ENCODE results near the gene CD247.

CD247 gene

DNA sequence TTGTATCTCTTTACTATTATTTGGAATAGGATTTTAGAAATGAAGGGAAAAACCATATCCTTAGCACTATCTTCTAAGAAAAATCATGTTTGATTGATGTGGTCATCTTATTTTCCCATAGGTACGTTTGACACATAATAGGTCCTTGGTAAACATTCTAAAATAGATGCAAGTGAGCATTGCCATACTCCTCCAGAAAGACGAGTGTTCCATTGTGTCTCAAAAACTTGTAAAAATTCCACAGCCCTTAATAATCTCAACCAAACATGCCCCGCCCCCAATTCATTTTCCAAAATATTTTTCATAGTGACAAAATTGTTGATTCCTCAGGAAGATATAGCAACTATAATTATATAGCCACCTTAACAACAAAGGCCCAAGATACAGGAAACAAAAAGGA is 113.4 kb downstream of the CD247 start:
- Histone ChIP-seq H3K27me3 (ENCODE audit: control insufficient read depth, insufficient read depth, low read length) (no peaks in the 10 kb centered on the region), H3K4me1 (ENCODE audit: control insufficient read depth, insufficient read depth, low read length) (no peaks in the 10 kb centered on the region), H3K9me3 (ENCODE audit: control insufficient read depth, insufficient read depth, low read length) (no peaks in the 10 kb centered on the region), H3K27ac (ENCODE audit: low read depth, low read length) (no peak overlapping the region), H3K36me3 (ENCODE audit: control insufficient read depth, insufficient read depth, low read length) (peaks cover 75% of the 10 kb centered on the region), H3K9ac (ENCODE audit: low read depth, low read length) (no peak overlapping the region), H3K4me3 (ENCODE audit: low read depth, low read length) (no peak overlapping the region)

DNA sequence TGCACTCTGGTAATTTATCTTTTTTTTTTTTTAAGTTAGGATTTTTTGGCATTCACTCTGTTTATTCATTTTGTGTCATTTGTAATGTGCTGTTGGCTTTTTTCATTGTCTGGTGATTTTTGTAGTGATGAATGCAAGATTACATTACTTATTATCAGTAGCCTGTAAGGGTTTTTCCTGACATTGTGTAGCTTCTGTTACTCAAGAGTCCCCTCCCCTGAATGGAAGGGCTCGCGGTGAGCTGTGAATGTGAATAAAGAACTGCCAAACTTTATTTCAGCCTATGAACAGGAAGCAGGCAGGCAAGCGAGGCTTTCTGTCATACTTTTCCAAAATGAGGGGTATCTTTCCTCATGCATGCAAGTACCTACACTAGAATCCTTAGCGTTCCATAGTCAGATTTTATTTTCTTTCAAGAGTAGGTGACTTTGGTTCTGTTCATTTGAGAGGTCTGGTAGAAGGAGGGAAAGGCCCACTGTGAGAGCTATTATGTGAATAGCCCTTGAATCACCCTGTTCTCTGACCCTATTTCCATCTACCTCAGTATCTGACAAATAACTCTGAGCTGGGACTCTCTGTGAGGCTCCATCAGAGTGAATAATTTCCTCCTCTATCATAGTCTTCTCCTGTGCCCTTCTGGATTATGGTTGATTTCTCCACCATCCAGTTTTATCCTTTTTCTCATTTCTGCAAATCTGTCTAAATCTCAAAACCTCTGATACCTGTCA is 114.0 kb downstream of the CD247 start:
- Histone ChIP-seq H3K9me3 (ENCODE audit: control insufficient read depth, insufficient read depth, low read length) (no peaks in the 10 kb centered on the region), H3K27me3 (ENCODE audit: control insufficient read depth, insufficient read depth, low read length) (no peaks in the 10 kb centered on the region), H3K27ac (ENCODE audit: low read depth, low read length) (no peak overlapping the region), H3K36me3 (ENCODE audit: control insufficient read depth, insufficient read depth, low read length) (peaks cover 74% of the 10 kb centered on the region), H3K4me1 (ENCODE audit: control insufficient read depth, insufficient read depth, low read length) (no peaks in the 10 kb centered on the region), H3K9ac (ENCODE audit: low read depth, low read length) (no peak overlapping the region), H3K4me3 (ENCODE audit: low read depth, low read length) (no peak overlapping the region)

DNA sequence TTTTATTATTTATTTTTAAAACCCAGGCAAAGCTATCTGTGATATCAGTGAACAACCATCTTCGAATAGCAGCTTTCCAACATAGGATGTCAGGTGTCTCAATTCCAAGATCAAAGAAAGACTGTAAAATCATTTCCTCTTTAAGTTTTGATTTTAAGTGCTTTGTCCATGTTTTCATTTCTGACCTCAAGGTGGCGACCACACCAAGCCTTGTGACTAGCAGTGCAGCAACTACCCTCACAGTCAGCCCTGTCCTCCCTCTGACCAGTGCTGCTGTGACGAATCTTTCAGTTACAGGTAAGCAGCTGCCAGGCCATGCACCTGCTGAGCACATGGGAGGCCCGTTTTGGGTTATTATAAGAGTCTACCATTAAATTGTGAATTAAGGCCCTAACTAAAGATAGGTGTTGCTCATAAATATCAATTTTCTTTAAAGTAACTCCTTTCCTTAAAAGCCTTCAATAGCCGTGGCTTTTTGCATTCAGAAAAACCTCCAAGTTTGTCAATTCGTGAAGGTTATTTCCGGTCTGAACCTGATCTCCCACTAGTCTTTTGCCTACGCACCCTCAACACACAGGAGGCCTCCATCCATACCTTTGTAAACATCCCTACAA is 117.0 kb downstream of the CD247 start:
- H3K4me1 ChIP-seq (ENCODE audit: control insufficient read depth, insufficient read depth, low read length), result no peaks in the 10 kb centered on the region
- H3K27ac ChIP-seq (ENCODE audit: low read depth, low read length), result no peak overlapping the region
- H3K4me3 ChIP-seq (ENCODE audit: low read depth, low read length), result no peak overlapping the region
- H3K36me3 ChIP-seq (ENCODE audit: control insufficient read depth, insufficient read depth, low read length), result peaks cover 89% of the 10 kb centered on the region
- no peak overlapping the region for H3K9ac ChIP-seq (ENCODE audit: low read depth, low read length)
- H3K27me3 ChIP-seq (ENCODE audit: control insufficient read depth, insufficient read depth, low read length), result no peaks in the 10 kb centered on the region
- no peaks in the 10 kb centered on the region for H3K9me3 ChIP-seq (ENCODE audit: control insufficient read depth, insufficient read depth, low read length)

DNA sequence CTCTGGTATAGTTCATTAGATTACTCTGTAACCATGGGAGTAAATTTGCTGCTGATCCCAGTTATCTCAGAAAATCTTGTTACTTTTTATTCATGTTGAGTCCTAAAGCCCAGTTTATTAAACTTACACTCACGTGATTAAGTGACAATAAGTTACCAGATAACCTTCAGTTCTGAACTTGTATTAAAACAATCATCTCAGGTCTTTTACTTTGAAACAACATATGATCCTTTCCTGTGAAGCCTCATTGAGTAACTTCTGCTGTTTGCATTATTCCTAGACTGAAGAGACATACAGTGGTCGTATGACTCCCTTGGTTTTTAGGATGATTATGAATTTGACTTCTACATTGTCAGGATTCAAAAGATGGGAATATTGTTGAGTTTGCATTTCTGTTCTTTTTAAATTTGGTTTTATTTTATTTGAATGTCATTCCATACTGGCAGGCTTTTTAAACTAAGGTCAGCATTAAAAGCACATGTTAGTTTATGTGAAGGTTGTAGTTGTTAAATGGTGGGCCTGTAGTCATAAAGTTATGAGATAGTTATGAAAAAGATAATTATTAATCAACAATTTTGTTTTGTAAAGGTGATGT is 117.9 kb downstream of the CD247 start:
- Histone ChIP-seq H3K9ac (ENCODE audit: low read depth, low read length) (no peak overlapping the region), H3K36me3 (ENCODE audit: control insufficient read depth, insufficient read depth, low read length) (peaks cover 85% of the 10 kb centered on the region), H3K27ac (ENCODE audit: low read depth, low read length) (no peak overlapping the region), H3K4me1 (ENCODE audit: control insufficient read depth, insufficient read depth, low read length) (no peaks in the 10 kb centered on the region), H3K27me3 (ENCODE audit: control insufficient read depth, insufficient read depth, low read length) (no peaks in the 10 kb centered on the region), H3K9me3 (ENCODE audit: control insufficient read depth, insufficient read depth, low read length) (no peaks in the 10 kb centered on the region), H3K4me3 (ENCODE audit: low read depth, low read length) (no peak overlapping the region)

DNA sequence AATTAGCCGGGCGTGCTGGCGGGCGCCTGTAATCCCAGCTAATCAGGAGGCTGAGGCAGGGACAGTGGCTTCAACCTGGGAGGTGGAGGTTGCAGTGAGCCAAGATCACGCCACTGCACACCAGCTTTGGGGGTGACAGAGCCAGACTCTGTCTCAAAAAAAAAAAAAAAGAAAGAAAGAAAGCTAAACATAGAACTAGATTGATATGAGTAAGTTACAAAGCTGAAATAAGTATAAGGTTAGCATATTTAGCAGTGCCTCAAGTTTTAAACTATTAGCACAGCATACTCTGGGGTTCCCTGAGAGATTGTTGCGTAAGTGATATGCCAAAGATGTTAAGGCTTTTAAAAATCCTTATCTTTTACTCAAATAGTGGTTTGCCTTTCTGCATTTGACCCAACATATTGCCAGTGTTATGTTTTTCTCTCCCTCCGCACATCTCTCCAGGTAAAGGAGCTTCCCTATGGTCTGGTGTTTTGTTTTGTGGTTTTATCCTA is 126.1 kb downstream of the CD247 start:
- no peak overlapping the region for H3K9ac ChIP-seq (ENCODE audit: low read depth, low read length)
- no peak overlapping the region for H3K4me3 ChIP-seq (ENCODE audit: low read depth, low read length)
- no peaks in the 10 kb centered on the region for H3K4me1 ChIP-seq (ENCODE audit: control insufficient read depth, insufficient read depth, low read length)
- H3K27ac ChIP-seq (ENCODE audit: low read depth, low read length), result no peak overlapping the region
- H3K9me3 ChIP-seq (ENCODE audit: control insufficient read depth, insufficient read depth, low read length), result no peaks in the 10 kb centered on the region
- peaks cover 48% of the 10 kb centered on the region for H3K36me3 ChIP-seq (ENCODE audit: control insufficient read depth, insufficient read depth, low read length)
- H3K27me3 ChIP-seq (ENCODE audit: control insufficient read depth, insufficient read depth, low read length), result no peaks in the 10 kb centered on the region

DNA sequence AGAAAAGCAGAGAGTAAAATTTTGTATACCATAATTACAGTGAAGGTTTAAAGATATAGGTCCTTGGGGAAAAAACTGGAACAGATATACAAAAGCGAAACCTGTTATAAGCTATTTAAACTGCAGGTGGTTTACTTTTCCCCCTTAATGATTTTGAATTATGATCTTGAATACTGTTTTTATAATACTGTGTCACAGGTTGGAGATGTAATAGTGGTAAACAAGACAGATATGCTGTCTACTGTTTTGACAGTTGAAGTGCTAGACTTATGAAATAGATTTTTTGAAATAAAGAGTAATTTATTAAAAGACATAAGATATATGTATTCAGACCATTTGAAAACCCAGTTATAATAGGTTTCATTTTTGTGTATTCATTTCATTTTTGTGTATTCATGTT is 129.4 kb downstream of the CD247 start:
- Histone ChIP-seq H3K27me3 (ENCODE audit: control insufficient read depth, insufficient read depth, low read length) (no peaks in the 10 kb centered on the region), H3K4me3 (ENCODE audit: low read depth, low read length) (no peak overlapping the region), H3K27ac (ENCODE audit: low read depth, low read length) (no peak overlapping the region), H3K4me1 (ENCODE audit: control insufficient read depth, insufficient read depth, low read length) (no peaks in the 10 kb centered on the region), H3K36me3 (ENCODE audit: control insufficient read depth, insufficient read depth, low read length) (peaks cover 66% of the 10 kb centered on the region), H3K9me3 (ENCODE audit: control insufficient read depth, insufficient read depth, low read length) (no peaks in the 10 kb centered on the region), H3K9ac (ENCODE audit: low read depth, low read length) (no peak overlapping the region)

DNA sequence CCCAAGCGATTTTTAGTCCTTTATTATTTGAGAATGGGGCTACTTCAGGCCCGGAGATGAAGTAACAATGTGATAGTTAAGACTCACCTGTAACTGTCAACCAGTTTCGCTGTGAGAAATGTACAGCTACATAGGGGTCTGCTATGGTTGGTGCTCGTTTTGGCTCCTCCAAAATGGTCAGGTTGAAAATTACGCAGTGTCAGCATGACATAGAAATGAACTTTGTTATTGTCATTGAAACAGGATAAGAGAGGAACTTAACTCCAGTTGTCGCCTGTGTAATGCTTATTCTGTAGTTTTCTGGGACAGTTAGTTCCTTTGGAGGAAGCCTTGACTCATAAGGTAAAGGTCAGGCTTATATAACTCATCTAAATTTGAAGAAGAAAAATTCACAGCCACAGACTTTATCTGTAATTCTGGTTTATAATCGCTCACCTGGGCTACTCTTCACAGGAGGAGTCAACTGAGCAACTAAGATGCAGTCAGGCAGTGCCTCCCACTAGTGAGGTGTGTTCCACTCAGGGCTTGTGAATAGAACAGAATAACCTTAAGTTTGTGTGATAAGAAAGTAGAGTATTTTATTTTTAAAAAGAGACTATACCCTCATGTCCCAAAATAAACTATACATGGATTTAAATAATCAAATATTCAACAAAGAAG is 130.9 kb downstream of the CD247 start:
- no peak overlapping the region for H3K27ac ChIP-seq (ENCODE audit: low read depth, low read length)
- H3K9me3 ChIP-seq (ENCODE audit: control insufficient read depth, insufficient read depth, low read length), result no peaks in the 10 kb centered on the region
- H3K4me1 ChIP-seq (ENCODE audit: control insufficient read depth, insufficient read depth, low read length), result no peaks in the 10 kb centered on the region
- H3K9ac ChIP-seq (ENCODE audit: low read depth, low read length), result no peak overlapping the region
- H3K27me3 ChIP-seq (ENCODE audit: control insufficient read depth, insufficient read depth, low read length), result no peaks in the 10 kb centered on the region
- H3K4me3 ChIP-seq (ENCODE audit: low read depth, low read length), result no peak overlapping the region
- peaks cover 72% of the 10 kb centered on the region for H3K36me3 ChIP-seq (ENCODE audit: control insufficient read depth, insufficient read depth, low read length)

Data from HUES48 (cell line).